B cell (primary cell): ENCODE measurements around the gene ZSWIM7. TPM values are rescaled to one million over a fixed set of nuclear protein-coding genes. Genes with fewer than 3 reads are reported as not detected.

Source experiments
- ATAC-seq: fragments of 200-7000 bp; cut with Tn5 transposase; one replicate; pipeline ENCODE4 v1.10.0; 2021; ENCODE audit warnings: low read depth, mild to moderate bottlenecking, moderate number of reproducible peaks, moderate library complexity
- CTCF ChIA-PET: fragments of 350-600 bp; sonication (Branson Sonifier 250); formaldehyde crosslinking; loops from one replicate; lab custom pipeline; 2021; ENCODE audit warnings: antibody characterized with exemption, inconsistent platforms; lab: Charles Lee
- POLR2A ChIA-PET: fragments of 350-600 bp; sonication (Branson Sonifier 250); formaldehyde crosslinking; loops from one replicate; lab custom pipeline; 2021; ENCODE audit warnings: antibody characterized with exemption; lab: Charles Lee
- DNase-seq: peaks from one replicate; pipeline ENCODE4 v3.0.0; 2013
- H2AFZ ChIP-seq: 2 replicates; pipeline ENCODE4 v1.6.1; 2012; ENCODE audit warnings: mild to moderate bottlenecking, low read depth, low read length; ENCODE audit not compliant: insufficient read depth, poor library complexity, severe bottlenecking
- H3K27ac ChIP-seq, 2 donors: 1 replicate in 1 of 2; 2 replicates in 1 of 2; pipeline ENCODE4 v1.5.1; 2012 to 2013; ENCODE audit warnings: low read length in 2 of 2, mild to moderate bottlenecking in 2 of 2, moderate library complexity in 1 of 2
- H3K27me3 ChIP-seq, 4 experiments: fragments of 200-600 bp in 1 of 4; sonication (generic) in 1 of 4; replicated peaks in 1 of 4; 1 replicate in 2 of 4; 2 replicates in 2 of 4; pipeline versions ENCODE4 v1.6.1 to v1.7.0; 2013 to 2016; ENCODE audit warnings: low read length in 3 of 4, mild to moderate bottlenecking in 2 of 4, mixed read lengths in 1 of 4, moderate library complexity in 1 of 4; ENCODE audit not compliant: insufficient read depth in 4 of 4, control insufficient read depth in 3 of 4; ENCODE audit errors: control extremely low read depth in 1 of 4
- H3K36me3 ChIP-seq, 2 experiments: replicated peaks in 1 of 2; 1 replicate in 1 of 2; 2 replicates in 1 of 2; pipeline versions ENCODE4 v1.6.1 to v1.7.1; 2013; ENCODE audit warnings: low read length in 1 of 2; ENCODE audit not compliant: insufficient read depth in 2 of 2, control insufficient read depth in 1 of 2; ENCODE audit errors: control extremely low read depth in 1 of 2, extremely low read depth in 1 of 2
- H3K4me1 ChIP-seq, 2 donors: fragments of 200-600 bp in 1 of 2; sonication (generic) in 1 of 2; 1 replicate in 1 of 2; 2 replicates in 1 of 2; pipeline versions ENCODE4 v1.5.1 to v1.6.1; 2013 to 2017; ENCODE audit warnings: low read length in 2 of 2; ENCODE audit not compliant: control insufficient read depth in 2 of 2, insufficient read depth in 2 of 2
- H3K4me2 ChIP-seq: replicated peaks from 2 replicates; pipeline ENCODE3; 2012; ENCODE audit warnings: mild to moderate bottlenecking, low read depth, low read length; ENCODE audit not compliant: poor library complexity, severe bottlenecking
- H3K4me3 ChIP-seq, 5 experiments: fragments of 200-600 bp in 1 of 5; sonication (generic) in 1 of 5; 1 replicate in 3 of 5; 2 replicates in 2 of 5; pipeline versions ENCODE4 v1.5.1 to v1.7.0; 2011 to 2016; ENCODE audit warnings: low read length in 4 of 5, mild to moderate bottlenecking in 4 of 5, low read depth in 2 of 5, control low read depth in 1 of 5, moderate library complexity in 1 of 5; ENCODE audit not compliant: insufficient read depth in 1 of 5; ENCODE audit errors: control extremely low read depth in 1 of 5, extremely low read depth in 1 of 5
- H3K79me2 ChIP-seq: fragments of 200-600 bp; sonication (generic); one replicate; pipeline ENCODE4 v1.6.0; 2016; ENCODE audit warnings: low read length; ENCODE audit not compliant: control insufficient read depth, insufficient read depth
- H3K9ac ChIP-seq: fragments of 200-600 bp; sonication (generic); 2 replicates; pipeline ENCODE4 v1.6.1; 2017; ENCODE audit warnings: mild to moderate bottlenecking, low read length, moderate library complexity
- H3K9me3 ChIP-seq, 3 donors: one replicate each; pipeline versions ENCODE4 v1.6.1 to v1.7.1; 2013; ENCODE audit warnings: low read length in 2 of 3; ENCODE audit not compliant: control insufficient read depth in 2 of 3, insufficient read depth in 1 of 3; ENCODE audit errors: control extremely low read depth in 1 of 3
- H4K20me1 ChIP-seq: 2 replicates; pipeline ENCODE4 v1.6.0; 2012; ENCODE audit warnings: mild to moderate bottlenecking, low read length; ENCODE audit not compliant: insufficient read depth, control insufficient read depth, poor library complexity, severe bottlenecking
- H3K27ac Mint-ChIP-seq: one replicate; pipeline ENCODE4 v1.8.0; 2021; ENCODE audit warnings: mixed read lengths
- H3K27me3 Mint-ChIP-seq: one replicate; pipeline ENCODE4 v1.8.0; 2021; ENCODE audit warnings: mixed read lengths
- H3K4me1 Mint-ChIP-seq: one replicate; pipeline ENCODE4 v1.8.0; 2021; ENCODE audit warnings: mixed read lengths
- H3K4me3 Mint-ChIP-seq: one replicate; pipeline ENCODE4 v1.8.0; 2021; ENCODE audit warnings: mixed read lengths
- H3K9me3 Mint-ChIP-seq: one replicate; pipeline ENCODE4 v1.8.0; 2022; ENCODE audit warnings: mixed read lengths; ENCODE audit not compliant: insufficient read depth
- EZH2 ChIP-seq: IDR thresholded peaks from 2 replicates; pipeline ENCODE4 v1.6.1; 2012; ENCODE audit warnings: borderline replicate concordance, low read depth, mild to moderate bottlenecking, moderate library complexity, low read length; ENCODE audit not compliant: insufficient read depth, poor library complexity, severe bottlenecking
- WGBS: methylation state at CpG from one replicate; pipeline ENCODE4 v1.1.5; 2013; ENCODE audit warnings: missing lambda C conversion rate; ENCODE audit not compliant: insufficient coverage; 5-methylcytosine and 5-hydroxymethylcytosine counted together
- intact Hi-C: fragments of 100-400 bp; cut with micrococcal nuclease; formaldehyde crosslinking; loops from one replicate; pipeline ENCODE4 v1.10.0; 2022
- polyA plus RNA-seq: library from polyadenylated mRNA; depleted of rRNA; stranded (reverse); fragments of >200 nt; gene quantifications from 2 replicates; pipeline ENCODE4 v1.2.3, GENCODE V29; 2012
- total RNA-seq, 2 donors: library from RNA; stranded (reverse); fragments of 120-200 nt in 1 of 2; gene quantifications; 1 replicate in 1 of 2; 2 replicates in 1 of 2; pipeline versions ENCODE4 v1.2.3 to v1.2.4, GENCODE V29; 2013 to 2022
- TF ChIP-seq, protein P1 (sequence below): fragments of 200-600 bp; IDR thresholded peaks from one replicate; pipeline ENCODE4 v1.8.0; 2022; ENCODE audit warnings: antibody characterized with exemption, mild to moderate bottlenecking

ZSWIM7 gene
- total and polyA plus RNA-seq, 2 donors (not counting 1 experiment from before 2014, with no cell fraction given): 25.1 to 39.3 TPM

DNA sequence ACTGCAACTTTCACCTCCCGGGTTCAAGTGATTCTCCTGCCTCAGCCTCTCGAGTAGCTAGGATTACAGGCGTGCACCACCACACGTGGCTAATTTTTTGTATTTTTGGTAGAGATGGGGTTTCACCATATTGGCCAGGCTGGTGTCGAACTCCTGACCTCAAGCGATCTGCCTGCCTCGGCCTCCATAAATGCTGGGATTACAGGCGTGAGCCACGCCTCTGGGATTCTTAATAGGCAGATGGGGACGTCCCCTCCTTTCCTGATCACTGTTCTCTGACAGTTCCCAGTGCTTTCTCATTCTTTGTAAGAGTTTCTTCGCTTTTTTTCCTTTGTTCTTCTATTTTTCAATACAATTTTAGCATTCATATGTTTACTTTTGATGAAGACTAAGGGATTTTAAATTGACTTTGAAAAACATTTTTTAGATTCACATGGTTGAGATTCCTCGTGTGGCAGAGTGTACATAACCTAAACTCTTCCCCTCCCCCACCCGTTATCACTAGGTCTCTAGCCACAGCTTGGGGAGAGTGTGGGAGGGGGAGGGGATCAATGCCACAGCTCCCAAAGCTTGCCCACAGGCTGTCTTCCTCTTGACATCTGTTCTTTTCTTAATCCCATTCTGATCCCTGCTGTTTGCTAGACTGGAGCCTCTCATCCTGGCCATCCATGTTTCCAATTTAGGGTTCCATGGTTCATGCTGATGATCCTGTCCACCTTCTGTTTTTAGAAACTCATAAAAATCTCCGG lies 43.5 kb downstream of the ZSWIM7 start:
- Histone ChIP-seq H3K79me2 (no peaks in the 10 kb centered on the region), H3K4me1 (no peaks in the 10 kb centered on the region), H4K20me1 (no peaks in the 10 kb centered on the region), H3K27me3 (no peaks in the 10 kb centered on the region), H3K4me2 (no peak overlapping the region), H3K36me3 (no peaks in the 10 kb centered on the region), H3K9me3 (no peaks in the 10 kb centered on the region), H2AFZ (no peak overlapping the region), H3K9ac (no peak overlapping the region), H3K27ac (no peak overlapping the region), H3K4me3 (no peak overlapping the region)
- intact Hi-C loops: no loop called here
- POLR2A ChIA-PET: no interaction called here
- Mint-ChIP-seq H3K4me1 (peaks cover 5% of the 10 kb centered on the region), H3K27me3 (peaks cover 28% of the 10 kb centered on the region), H3K4me3 (no peak overlapping the region), H3K9me3 (no peaks in the 10 kb centered on the region), H3K27ac (no peak overlapping the region)
- ATAC-seq (no peak), DNase-seq (no peak)
- CTCF ChIA-PET: no interaction called here
- TF ChIP-seq, protein P1, sequence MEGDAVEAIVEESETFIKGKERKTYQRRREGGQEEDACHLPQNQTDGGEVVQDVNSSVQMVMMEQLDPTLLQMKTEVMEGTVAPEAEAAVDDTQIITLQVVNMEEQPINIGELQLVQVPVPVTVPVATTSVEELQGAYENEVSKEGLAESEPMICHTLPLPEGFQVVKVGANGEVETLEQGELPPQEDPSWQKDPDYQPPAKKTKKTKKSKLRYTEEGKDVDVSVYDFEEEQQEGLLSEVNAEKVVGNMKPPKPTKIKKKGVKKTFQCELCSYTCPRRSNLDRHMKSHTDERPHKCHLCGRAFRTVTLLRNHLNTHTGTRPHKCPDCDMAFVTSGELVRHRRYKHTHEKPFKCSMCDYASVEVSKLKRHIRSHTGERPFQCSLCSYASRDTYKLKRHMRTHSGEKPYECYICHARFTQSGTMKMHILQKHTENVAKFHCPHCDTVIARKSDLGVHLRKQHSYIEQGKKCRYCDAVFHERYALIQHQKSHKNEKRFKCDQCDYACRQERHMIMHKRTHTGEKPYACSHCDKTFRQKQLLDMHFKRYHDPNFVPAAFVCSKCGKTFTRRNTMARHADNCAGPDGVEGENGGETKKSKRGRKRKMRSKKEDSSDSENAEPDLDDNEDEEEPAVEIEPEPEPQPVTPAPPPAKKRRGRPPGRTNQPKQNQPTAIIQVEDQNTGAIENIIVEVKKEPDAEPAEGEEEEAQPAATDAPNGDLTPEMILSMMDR: no peak
- no peak for TF ChIP-seq EZH2
- 96% methylated on average over 7 of the region's 14 CpGs for WGBS

DNA sequence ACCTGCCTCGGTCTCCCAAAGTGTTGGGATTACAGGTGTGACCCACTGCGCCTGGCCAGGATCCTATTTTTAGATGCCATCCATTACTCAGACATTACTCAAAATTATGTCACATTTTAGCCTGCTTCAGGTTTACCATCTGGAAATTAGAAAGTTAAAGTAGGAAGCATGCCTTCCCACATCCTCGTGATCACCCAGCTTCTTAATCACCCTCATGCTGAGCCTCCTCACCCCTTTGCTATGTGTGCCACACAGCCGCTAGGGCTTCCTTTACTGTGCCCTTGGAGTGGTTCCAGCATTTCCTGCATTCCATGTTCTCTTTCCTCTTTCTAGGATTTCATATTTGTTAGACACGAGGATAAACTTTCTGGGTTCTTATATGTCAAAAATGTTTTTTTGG lies 45.3 kb downstream of the ZSWIM7 start:
- H3K27me3 ChIP-seq: no peaks in the 10 kb centered on the region
- H4K20me1 ChIP-seq: no peaks in the 10 kb centered on the region
- Mint-ChIP-seq H3K4me3 (no peak overlapping the region), H3K4me1 (peaks cover 4% of the 10 kb centered on the region), H3K27me3 (peaks cover 33% of the 10 kb centered on the region), H3K27ac (no peak overlapping the region), H3K9me3 (no peaks in the 10 kb centered on the region)
- no peaks in the 10 kb centered on the region for H3K36me3 ChIP-seq
- no peak for ATAC-seq
- no peak for DNase-seq
- intact Hi-C loops: no loop called here
- POLR2A ChIA-PET: no interaction called here
- no peak overlapping the region for H3K27ac ChIP-seq
- no peak overlapping the region for H3K4me3 ChIP-seq
- no peak overlapping the region for H2AFZ ChIP-seq
- H3K4me2 ChIP-seq: no peak overlapping the region
- TF ChIP-seq, protein P1: no peak
- TF ChIP-seq EZH2: no peak
- no peaks in the 10 kb centered on the region for H3K79me2 ChIP-seq
- no peak overlapping the region for H3K9ac ChIP-seq
- WGBS: 17% methylated on average over 1 of the region's 5 CpGs
- no peaks in the 10 kb centered on the region for H3K4me1 ChIP-seq
- CTCF ChIA-PET: no interaction called here
- no peaks in the 10 kb centered on the region for H3K9me3 ChIP-seq
